Dermis blood vessel endothelial cell (primary cell): ENCODE measurements around the gene AVEN. TPM values are rescaled to one million over a fixed set of nuclear protein-coding genes. Genes with fewer than 3 reads are reported as not detected.
"Not testable (repeated sequence)": the region's sequence is repeated elsewhere in the genome, so short reads cannot be mapped to it uniquely, and the experiment has no call there.

ENCODE experiments used
- DNase-seq: peaks from one replicate; pipeline ENCODE4 v3.0.0; 2010
- total RNA-seq: library from RNA; depleted of rRNA; stranded (reverse); fragments of >200 nt; gene quantifications from 2 replicates; pipeline ENCODE4 v1.2.3, GENCODE V29; 2014

Gene AVEN
- total RNA-seq, 1 donor from 2014 or later = 32.2 TPM

DNA sequence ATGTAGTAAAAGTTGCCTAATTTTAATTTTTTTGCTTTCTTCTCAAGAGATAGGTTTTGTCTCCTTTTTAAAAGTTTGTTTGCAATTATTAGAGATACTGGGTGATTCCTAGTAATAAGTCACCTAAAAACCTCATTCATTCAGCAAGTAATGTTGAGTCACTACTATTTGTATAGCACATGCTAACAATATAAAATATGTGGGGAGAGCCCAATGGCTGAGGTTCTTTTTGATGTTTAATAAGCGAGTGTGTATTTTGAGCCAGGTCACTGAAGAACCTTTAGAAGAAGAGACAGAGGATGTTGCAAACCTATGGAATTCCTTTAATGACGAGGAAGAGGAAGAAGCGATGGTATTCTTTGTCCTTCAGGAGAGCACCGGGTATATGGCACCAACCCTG, 194.4 kb downstream of the AVEN start:
- no peak for DNase-seq

DNA sequence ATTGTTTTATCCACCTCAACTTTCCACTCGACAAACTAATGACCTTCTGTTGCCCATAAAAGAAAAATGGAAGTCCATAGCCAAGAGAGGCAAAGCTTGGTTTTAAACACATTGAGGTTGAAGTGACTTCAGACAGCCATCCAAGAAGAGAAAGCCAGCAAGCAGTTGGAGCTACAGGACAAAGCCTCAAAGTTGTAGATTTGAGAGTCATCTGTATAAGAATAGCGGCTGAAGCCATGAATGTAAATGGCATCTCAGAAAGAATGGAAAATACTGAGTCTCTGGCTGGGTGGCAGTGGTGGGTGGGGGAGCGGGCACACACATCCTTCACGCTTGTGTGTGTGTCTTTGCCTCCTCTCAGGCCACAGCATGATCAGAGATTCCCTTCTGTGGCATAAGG, 194.8 kb downstream of the AVEN start:
- no peak for DNase-seq

DNA sequence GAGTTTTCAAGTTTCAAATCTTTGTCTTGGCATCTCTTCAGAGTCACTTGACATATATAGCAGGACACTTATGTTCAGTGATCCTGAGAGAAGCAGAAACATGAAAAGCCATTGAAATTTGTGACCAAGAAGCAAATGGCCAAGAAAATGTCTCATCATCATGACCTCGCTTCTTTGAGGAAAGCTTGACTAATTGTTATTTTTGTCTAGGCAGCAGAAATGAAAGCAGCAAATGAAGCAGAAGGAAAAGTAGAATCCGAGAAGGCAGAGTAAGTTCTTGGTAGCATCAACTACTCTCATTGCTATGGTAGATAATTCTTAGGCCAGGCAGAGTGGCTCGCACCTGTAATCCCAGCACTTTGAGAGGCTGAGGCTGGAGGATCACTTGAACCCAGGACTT, 198.4 kb downstream of the AVEN start:
- no peak for DNase-seq

DNA sequence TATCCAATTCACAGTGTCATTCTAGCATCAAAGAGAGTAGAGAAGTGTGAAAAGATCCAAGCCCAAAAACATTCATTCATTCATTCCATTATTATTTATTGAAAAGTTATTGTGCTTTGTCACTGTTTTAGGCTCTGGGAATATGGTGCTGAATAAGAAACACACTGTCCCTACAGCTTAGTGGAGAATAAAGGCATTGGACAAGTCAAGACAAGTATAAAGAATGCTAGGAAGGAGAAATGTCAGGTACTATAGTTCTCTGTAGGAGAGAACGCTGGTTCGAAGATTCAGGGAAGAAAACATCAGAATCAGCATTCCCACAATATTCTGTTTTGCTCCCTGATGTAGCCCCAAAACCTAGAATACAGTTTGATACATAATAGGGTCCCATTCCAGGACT, 199.5 kb downstream of the AVEN start:
- no peak for DNase-seq

DNA sequence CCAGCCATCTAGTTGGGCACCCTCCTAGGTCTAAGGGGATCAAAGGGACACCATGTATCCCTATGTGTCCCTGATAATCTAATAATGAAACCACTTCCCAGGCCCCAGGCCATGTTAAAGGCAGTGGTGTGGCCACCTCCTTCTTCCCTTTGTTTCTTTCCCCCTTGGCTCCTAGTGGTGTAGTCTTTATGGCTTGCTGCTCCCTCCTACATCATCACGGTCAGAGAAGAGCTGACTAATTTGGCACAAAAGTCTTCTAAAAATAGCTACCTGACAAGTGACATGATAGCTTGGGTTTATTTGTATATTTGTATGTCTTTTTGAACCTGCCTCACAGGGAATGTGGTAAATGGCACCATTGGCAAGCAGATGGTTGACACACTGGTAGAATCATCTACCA, 201.7 kb downstream of the AVEN start:
- no peak for DNase-seq

DNA sequence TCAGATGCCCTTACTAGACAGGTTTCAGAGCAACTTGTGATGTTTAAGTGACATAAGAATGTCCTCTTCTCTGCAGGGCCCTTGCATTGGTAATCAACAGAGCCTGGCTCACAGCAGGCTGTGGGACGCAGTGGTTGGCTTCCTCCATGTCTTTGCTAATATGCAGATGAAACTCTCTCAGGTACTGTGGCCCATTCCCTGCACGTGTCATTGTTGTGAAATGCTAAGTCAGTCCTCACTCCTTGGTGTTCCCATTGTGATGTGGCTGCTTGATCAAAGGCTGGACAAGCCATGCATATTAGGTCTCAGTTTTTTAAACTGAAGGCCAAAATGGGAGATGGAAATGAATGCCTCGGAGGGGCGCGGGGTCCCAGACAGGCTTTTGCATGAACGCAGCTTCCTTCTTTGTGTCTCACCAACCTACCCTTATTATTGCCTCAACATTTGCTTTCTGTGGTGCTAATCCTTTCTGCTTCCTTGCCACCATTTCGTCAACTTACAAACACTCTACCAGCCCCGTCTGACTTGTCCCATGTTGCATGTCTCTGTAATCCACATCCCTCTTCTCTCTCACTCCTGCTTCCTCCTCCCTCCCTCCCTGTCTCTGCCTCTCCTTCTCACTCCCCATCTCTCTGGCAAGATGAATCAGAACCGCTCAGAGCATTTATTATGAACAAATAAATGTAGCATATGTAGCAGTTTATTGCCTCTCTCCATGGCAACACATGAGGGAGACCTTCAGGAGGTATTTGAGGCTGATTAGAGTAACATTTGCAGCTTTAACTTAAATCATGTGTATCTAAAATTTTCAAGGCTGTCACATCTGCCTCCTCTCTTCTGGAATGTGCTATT, 203.9 kb downstream of the AVEN start:
- DNase-seq = no peak

DNA sequence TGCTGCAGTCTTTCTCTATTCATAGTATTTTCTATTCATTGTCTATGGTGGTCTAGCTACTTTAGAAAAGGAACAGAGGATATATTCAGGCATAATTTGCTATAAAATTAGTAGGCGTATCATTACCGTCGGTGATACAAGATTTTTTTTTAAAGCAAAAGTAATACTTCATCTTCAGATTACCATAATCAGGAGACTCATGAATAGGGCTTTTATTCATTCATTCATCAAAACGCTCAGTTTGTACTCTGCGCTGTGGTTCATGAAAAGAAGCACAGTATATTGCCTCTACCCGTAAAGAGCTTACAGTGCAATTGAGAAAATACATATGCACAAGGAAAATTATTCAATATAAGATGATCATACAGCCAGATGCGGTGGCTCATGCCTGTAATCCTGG, 207.4 kb downstream of the AVEN start:
- DNase-seq = no peak

DNA sequence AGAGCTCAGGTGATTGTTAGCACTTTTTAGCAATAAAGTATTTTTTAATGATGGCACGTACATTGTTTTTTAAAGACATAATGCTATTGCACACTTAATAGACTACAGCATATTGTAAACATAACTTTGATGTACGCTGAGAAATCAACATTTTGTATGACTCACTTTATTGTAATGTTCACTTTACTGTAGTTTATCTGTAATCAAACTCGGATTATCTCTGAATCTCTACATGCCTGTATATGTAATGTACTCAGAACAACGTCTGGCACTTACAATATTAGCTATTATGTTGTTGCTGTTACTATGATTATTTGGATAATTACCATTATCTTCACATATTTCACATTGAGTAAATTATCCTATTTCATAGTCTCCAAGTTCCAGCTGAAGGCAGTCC, 208.7 kb downstream of the AVEN start:
- DNase-seq = no peak

DNA sequence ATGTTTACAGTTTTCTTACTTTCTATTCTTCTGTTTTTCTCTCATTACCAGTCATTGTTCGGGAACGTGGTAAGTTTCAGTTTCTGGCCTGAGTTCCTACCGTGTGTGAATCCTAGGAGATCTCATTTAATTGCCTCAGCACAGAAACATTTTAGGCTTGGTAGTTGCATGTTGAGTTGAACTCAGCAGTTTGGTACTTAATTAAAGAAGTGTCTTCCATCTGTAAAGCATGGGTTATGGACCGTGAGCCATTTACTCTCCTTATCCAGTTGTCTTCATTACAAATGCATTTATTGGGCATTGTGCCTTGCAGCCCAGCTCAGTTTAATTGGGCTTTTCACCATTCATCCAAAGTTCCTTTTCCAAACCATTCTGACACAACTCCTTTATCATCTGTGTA, 212.8 kb downstream of the AVEN start:
- DNase-seq = no peak

DNA sequence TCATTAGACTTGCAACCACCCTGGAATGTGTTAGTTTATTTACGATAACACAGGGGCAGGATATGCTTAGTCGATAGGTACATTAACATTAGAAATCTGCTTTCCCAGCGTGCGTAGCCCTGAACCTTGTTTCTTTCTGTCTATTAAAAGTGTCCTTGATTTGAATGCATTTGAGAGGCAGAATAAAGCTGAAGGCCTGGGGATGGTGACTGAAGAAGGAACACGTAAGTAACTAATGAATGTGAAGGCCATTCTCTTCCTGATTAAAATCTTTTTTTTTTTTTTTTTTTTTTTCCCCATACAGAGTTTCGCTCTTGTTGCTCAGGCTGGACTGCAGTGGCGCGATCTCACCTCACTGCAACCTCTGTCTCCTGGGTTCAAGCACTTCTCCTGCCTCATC, 213.6 kb downstream of the AVEN start:
- no peak for DNase-seq

DNA sequence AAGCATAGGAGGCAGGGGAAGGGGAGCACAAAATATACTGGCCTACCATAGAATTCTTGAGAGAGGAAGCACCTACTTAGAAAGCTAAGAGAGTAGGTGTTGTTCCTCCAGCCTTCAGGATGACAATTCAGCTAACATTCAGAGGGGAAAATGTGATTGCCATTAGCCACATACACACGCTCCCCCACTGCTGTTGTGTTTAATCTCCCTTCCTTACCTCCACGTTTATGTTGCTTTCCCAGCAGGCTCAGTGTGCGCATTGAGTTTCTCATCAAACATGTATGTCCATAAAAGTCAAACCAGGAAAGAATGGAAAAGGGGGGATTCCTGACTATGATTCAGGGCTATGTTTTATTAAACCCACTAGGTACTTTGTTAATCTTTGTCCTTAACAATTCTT, 215.9 kb downstream of the AVEN start:
- no peak for DNase-seq

DNA sequence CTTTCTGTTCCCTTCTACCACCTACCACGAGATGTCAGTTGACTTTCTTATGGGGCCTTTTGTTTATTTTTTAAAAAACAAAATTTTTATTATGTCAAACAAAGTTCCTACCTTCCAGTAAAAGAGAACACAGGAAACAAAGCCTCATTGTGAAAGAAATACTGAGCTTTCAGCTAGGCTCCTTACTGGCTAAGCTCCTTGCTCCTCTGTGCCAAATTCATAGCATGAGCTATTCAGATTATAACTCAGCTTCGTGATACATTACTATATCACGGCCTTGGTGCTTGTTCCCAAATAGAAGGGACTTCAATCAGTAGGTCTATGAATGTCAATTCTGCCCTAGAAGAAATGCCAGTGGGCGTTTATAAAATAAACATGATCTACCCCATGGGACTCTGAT, 216.5 kb downstream of the AVEN start:
- DNase-seq = no peak

DNA sequence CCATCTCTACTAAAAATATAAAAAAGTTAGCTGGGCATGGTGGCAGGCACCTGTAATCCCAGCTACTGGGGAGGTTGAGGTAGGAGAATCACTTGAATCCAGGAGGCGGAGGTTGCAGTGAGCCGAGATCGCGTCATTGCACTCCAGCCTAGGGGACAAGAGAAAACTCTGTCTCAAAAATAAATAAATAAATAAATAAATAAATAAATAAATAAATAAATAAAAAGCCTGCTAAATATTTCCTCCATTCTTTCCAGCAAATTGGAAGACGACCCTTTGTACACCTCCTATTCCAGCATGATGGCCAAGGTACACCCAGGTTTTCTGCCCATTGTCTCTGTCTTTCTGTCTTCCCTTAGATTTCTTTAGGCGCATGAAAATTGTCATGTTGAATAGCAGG, 219.5 kb downstream of the AVEN start:
- DNase-seq = not testable (repeated sequence)

Other genes with a start within 250 kb of the AVEN start
- 0.17 TPM in 1 of 2 replicates, not detected in the other for gene CHRM5, start 70.7 kb downstream of the AVEN start, total RNA-seq
- 23.7 and 37.1 TPM in 2 replicates for gene EMC7, start 62.7 kb upstream of the AVEN start, total RNA-seq
- 1.2 and 1.3 TPM in 2 replicates for gene PGBD4, start 62.9 kb upstream of the AVEN start, total RNA-seq
- gene KATNBL1, start 170.9 kb upstream of the AVEN start, total RNA-seq = 43.5 and 54.8 TPM in 2 replicates
- gene EMC4, start 185.8 kb upstream of the AVEN start, total RNA-seq = 110 and 164 TPM in 2 replicates